ENCODE measurements around the gene NTRK1.

NTRK1 gene

DNA sequence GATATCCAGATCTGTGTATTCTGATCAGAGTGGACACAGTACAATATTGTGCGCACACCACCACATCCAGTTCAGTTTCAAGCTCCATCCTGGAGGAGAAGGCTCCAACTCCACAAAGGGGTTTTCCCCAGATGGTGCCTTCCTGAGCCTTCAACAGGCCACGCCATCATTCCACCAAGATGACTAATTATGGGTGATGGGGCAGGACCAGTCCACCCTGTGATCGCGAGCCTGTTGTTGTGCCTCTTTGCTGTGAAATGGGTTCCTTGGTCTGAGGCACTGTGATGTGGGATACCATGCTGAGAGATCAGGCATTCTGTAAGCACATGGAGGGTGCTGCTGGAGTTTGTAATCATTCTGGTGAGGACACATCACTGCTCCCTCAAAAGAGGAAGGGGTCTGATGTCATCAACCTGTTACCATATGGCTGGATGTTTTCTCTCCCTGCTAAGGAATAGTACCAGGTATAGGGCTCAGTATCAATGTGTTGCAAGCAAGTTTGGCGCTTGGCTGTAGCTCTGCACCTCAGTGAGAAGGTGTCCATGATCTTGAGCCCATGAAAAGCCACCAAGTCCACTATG, 37.4 kb upstream of the NTRK1 start (continued):
- TF ChIP-seq ZNF211 (tag by site-specific recombination; IDR thresholded peaks at IDR 0.05; ENCODE audit: low read depth) (no peak), ZNF239 (tag by site-specific recombination; IDR thresholded peaks at IDR 0.05) (no peak), SP2 (tag by site-specific recombination; IDR thresholded peaks at IDR 0.05) (no peak), MYNN (tag by site-specific recombination; IDR thresholded peaks at IDR 0.05; ENCODE audit: borderline replicate concordance) (no peak), ZNF791 (tag by site-specific recombination; IDR thresholded peaks at IDR 0.05) (no peak), ZNF623 (tag by site-specific recombination; IDR thresholded peaks at IDR 0.05) (no peak), SCRT2 (tag by site-specific recombination; IDR thresholded peaks at IDR 0.05) (peak; percentile 94), ZNF768 (tag by site-specific recombination; IDR thresholded peaks at IDR 0.05) (no peak), ZBTB8A (tag by site-specific recombination; IDR thresholded peaks at IDR 0.05) (no peak)
- TF ChIP-seq, protein P1, sequence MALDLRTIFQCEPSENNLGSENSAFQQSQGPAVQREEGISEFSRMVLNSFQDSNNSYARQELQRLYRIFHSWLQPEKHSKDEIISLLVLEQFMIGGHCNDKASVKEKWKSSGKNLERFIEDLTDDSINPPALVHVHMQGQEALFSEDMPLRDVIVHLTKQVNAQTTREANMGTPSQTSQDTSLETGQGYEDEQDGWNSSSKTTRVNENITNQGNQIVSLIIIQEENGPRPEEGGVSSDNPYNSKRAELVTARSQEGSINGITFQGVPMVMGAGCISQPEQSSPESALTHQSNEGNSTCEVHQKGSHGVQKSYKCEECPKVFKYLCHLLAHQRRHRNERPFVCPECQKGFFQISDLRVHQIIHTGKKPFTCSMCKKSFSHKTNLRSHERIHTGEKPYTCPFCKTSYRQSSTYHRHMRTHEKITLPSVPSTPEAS (tag by site-specific recombination; IDR thresholded peaks at IDR 0.05) = no peak

GRCh38 chr1:156826630-156827029, 34.0 kb upstream of the NTRK1 start:
- Histone ChIP-seq H3K4me3 (ENCODE audit: low read depth, low read length) (no peak overlapping the region), H3K36me3 (ENCODE audit: control insufficient read depth in 2 of 2, insufficient read depth in 1 of 2, low read length in 2 of 2) (no peaks in the 10 kb centered on the region), H3K9me3 (ENCODE audit: control insufficient read depth, insufficient read depth, low read depth, low read length) (no peaks in the 10 kb centered on the region), H3K4me1 (ENCODE audit: control insufficient read depth, insufficient read depth, low read length) (no peaks in the 10 kb centered on the region), H3K27ac (ENCODE audit: extremely low read depth, low read depth, low read length) (no peak overlapping the region)
- ChIA-PET POLR2A (no interaction called here), CTCF (interaction anchor here (0.6 to 4.4 kb wide), 11 partner anchors 11 to 330 kb away, joined by 3 to 44 read pairs (median 4); partner anchors contain the start of gene NTRK1)
- TF ChIP-seq IKZF3 (tag by site-specific recombination; IDR thresholded peaks at IDR 0.05) (no peak), ZSCAN18 (tag by site-specific recombination; IDR thresholded peaks at IDR 0.05) (no peak), MZF1 (tag by site-specific recombination; IDR thresholded peaks at IDR 0.05; ENCODE audit: borderline replicate concordance) (no peak), ZNF558 (tag by site-specific recombination; IDR thresholded peaks at IDR 0.05) (no peak), ZNF692 (tag by site-specific recombination; IDR thresholded peaks at IDR 0.05) (no peak), ZNF341 (tag by site-specific recombination; IDR thresholded peaks at IDR 0.05; ENCODE audit: low read depth) (no peak), YY1 (tag by site-specific recombination; IDR thresholded peaks at IDR 0.05) (no peak), ZNF785 (tag by site-specific recombination; IDR thresholded peaks at IDR 0.05) (no peak), REPIN1 (tag by site-specific recombination; IDR thresholded peaks at IDR 0.05; ENCODE audit: low read depth) (no peak), ZNF488 (tag by site-specific recombination; IDR thresholded peaks at IDR 0.05) (no peak), SETDB1 (IDR thresholded peaks at IDR 0.05; ENCODE audit: insufficient read length, low read length) (no peak), ZNF664 (tag by site-specific recombination; IDR thresholded peaks at IDR 0.05) (no peak), ZNF157 (tag by site-specific recombination; IDR thresholded peaks at IDR 0.05) (no peak), KLF7 (tag by site-specific recombination; IDR thresholded peaks at IDR 0.05; ENCODE audit: borderline replicate concordance) (no peak)
- TF ChIP-seq, protein P2, sequence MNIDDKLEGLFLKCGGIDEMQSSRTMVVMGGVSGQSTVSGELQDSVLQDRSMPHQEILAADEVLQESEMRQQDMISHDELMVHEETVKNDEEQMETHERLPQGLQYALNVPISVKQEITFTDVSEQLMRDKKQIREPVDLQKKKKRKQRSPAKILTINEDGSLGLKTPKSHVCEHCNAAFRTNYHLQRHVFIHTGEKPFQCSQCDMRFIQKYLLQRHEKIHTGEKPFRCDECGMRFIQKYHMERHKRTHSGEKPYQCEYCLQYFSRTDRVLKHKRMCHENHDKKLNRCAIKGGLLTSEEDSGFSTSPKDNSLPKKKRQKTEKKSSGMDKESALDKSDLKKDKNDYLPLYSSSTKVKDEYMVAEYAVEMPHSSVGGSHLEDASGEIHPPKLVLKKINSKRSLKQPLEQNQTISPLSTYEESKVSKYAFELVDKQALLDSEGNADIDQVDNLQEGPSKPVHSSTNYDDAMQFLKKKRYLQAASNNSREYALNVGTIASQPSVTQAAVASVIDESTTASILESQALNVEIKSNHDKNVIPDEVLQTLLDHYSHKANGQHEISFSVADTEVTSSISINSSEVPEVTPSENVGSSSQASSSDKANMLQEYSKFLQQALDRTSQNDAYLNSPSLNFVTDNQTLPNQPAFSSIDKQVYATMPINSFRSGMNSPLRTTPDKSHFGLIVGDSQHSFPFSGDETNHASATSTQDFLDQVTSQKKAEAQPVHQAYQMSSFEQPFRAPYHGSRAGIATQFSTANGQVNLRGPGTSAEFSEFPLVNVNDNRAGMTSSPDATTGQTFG (tag by site-specific recombination; IDR thresholded peaks at IDR 0.05; ENCODE audit: borderline replicate concordance) = no peak

Data from HEK293 (cell line).